Islet precursor cell (in vitro differentiated cells): ENCODE results near the gene CILP2.
A peak's percentile ranks its signal among the peaks of the same experiment; 100 is the strongest.

ENCODE experiments used
- DNase-seq: peaks from one replicate; pipeline ENCODE4 v3.0.0-alpha.2; 2018

CILP2 gene

GRCh38 chr19:19544954-19545591 lies 7.0 kb downstream of the CILP2 start:
- no peak for DNase-seq

DNA sequence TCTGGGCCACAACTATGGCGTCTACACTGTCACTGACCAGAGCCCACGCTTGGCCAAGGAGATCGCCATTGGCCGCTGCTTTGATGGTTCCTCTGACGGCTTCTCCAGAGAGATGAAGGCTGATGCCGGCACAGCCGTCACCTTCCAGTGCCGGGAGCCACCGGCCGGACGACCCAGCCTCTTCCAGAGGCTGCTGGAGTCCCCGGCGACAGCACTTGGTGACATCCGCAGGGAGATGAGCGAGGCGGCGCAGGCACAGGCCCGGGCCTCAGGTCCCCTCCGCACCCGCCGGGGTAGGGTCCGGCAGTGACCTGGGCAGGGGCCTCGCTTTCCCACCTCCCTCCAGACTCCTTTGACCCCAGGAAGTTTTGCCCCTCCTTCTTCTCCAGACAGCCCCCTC lies 7.6 kb downstream of the CILP2 start:
- no peak for DNase-seq

GRCh38 chr19:19546751-19547162 lies 8.7 kb downstream of the CILP2 start:
- no peak for DNase-seq

DNA sequence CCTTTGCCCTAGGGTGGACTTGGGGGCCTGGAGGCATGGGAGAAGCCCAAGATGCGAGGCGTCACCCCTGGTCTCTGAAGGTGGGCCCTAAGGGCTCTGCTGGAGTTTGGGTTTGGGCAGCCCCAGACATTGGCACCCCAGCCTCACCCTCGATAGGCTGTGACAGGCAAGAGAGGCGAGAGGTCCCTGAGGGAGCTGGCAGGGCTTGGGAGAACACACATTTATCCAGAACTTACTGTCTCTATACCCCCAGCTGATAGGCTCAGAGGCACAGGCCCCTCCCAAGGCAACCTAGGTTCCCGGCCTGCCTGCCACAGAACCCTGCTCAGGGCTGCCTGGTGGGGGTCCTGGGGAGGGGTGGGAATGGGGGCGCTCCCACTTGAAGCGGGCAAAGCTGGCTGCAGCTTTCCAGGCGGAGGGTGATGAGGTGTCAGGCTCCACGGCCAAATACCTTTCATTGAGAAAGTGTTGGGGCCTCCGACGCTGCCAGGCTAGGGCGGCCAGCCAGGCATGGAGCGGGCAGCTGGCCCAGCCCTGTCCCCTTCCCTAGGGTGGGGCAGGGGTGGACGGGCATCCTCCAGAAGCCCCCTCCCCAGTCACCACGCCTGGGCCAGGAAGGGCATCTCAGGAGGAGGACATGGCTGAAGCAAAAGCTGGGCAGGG lies 9.7 kb downstream of the CILP2 start:
- no peak for DNase-seq

DNA sequence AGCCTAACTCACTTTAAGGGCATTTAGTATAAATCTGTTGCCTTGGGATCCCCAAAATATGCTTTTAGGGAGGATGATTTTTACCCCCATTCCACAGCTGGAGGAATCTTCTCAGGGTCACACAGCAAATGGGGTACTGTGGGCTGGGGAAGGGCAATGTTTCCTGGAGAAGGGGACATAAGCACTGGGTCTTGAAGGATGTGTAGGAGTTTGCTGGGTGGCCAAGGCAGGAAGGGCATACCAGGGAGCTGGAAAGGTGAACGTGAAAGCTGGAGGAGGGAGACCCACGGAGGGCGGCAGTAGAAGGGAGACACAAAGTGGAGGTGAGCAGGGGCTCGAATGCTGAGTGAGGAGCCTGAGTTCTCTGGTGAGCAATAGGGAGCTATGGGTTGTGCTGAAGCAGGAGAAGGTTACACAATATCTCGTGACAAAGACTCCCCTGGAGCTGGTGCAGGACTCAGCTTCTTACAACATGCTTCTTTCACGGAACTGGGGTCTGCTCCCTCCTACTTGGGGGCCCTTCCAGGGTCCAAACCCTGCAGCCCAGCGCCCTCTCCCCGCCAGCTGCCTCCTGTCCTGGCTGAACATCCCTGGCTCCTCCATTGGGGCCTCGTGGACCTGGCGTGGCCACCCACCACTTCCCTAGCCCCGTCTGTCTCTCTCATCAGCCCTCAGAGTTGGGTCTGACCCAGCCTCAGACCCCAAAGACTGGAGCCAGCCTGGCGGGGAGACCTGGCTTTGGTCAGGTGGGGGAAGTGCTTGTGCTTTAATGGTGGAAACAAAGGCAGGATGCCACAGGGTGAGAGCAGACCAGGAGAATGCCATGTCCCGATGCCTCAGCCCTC lies 11.1 kb downstream of the CILP2 start:
- DNase-seq, result no peak

DNA sequence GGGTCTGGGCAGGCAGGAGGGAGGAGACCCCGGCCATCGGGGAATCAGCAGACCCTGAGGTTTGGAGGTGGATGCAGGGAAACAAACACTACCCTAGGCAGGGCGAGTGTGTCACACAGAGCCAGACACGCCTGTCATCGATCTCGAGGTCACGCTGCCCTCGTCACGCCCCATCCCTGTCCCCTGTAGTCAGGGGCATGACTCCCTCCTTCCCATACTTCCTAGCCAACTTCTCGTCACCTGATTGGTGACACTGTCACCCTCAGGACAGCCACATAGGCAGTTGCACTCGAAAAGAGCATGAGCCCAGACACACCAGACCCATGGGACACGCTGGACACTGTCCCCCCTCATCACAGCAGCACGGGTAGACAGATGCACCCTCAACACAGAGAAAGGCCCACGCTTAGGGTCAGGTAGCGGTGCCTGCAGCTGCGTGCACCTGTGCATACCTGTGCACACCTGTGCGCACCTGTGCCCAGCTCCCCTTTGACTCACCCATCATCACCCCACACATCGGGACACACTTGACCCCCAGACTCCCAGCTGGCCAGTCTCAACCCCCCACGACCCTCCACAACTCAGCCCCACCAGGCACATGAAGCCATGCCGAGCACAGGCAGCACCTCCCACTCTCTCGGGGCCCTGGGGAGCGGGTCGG lies 11.9 kb downstream of the CILP2 start:
- DNase-seq, result no peak

DNA sequence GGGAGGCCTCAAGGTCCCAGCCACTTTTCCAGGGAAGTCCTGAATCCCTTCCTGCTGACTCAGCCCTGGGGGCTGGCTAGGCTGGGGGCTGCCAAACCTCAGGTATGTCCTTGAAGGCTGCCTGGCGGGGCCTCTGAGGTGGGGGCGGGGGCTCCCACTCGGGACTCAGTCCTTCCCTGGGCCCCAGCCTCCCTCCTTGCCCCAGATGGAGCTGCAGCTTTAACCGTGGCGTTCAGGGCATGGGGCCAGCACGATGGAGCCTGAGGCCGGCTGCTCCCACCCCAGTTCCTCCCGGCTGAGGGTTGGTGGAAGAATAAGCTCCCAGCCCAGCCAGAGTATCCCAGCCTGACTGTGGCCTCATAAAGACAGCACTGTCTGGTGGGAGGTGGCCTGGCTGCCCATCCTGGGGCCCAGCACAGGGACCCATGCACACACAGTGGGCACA lies 12.4 kb downstream of the CILP2 start:
- peak; percentile 84 for DNase-seq

DNA sequence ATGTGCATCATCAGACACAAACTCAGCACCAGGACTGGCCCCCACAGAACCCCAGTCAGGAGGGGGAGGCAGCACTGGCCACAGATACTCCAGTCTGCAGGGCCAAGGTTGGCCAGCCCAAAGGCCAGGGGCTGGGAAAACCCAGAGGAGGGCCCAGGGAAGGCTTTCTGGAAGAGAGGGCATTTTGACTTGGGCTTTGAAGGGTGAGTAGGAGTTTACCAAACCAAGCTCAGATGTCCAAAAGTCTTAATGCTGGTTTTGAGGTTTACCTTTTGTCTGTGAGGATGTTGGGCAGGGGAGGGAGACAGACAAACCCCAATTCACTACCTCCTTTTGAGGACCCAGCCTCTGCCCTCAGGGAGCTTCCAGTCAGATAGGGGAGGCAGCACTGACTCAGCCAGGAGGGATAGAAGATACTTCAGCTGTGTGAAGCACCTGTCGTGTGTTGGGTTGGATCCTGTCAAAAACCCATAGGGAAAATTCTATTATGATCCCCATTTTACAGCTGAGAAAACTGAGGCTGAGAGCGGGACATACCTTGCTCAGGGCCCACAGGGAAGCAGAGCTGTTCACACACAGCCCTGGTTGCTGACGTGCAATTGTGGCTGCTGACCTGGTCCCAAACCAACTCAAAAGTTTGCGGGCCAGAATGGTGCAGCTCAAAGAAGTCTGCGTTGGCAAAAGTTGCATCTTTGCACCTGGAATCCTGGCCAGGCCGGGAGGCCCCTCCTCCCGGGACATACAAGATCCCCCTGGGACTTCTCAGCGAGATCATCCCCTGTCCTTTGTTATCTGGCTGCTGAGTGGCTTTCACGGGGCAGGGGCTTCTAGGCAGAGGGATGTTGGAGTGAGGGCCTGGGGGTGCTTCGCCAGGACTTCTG lies 13.1 kb downstream of the CILP2 start:
- DNase-seq, result no peak

GRCh38 chr19:19551853-19552192 lies 13.8 kb downstream of the CILP2 start:
- DNase-seq, result no peak

DNA sequence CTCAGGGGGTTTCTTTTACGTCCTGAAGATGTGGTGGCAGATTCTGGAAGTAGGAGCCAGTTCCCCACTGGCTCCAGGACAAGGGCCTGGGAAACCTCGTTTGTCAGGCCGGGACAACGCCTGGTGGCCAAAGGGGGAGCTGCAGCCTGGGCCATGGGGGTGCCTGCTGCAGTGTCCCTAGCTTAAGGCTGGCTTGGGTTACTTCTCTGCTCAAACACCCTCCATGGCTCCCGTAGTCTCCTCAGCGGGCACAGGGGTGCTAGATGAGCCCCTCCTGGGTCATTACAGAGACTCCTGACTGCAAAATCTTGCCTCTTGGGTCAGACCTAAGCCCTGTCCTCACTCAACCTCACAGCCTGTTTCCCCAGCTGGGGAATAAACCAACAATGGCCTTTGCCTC lies 14.7 kb downstream of the CILP2 start:
- DNase-seq, result peak; percentile 80

DNA sequence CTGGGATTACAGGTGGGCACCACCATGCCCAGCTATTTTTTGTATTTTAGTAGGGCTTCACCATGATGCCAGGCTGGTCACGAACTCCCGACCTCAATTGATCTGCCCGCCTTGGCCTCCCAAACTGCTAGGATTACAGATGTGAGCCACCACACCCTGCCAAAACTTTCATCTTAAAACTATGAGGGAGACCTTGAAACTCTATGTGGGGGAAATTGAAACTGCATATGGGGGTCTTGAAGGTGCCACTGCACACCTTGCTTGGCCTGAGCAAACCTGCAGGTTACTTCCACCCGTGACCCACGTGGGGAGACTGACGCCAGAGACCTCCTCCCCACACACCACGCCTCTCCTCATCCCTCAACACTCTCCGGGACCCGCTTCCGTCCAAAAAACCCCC lies 15.6 kb downstream of the CILP2 start:
- DNase-seq, result no peak

- DNase-seq, result peak; percentile 80
Measured at GRCh38 chr19:19554074-19555023, 16.3 kb downstream of the CILP2 start.

- peak; percentile 44 for DNase-seq
Measured at GRCh38 chr19:19558055-19558454, 20.0 kb downstream of the CILP2 start.

- DNase-seq, result peak; percentile 49
Measured at GRCh38 chr19:19558636-19559035, 20.6 kb downstream of the CILP2 start.

DNA sequence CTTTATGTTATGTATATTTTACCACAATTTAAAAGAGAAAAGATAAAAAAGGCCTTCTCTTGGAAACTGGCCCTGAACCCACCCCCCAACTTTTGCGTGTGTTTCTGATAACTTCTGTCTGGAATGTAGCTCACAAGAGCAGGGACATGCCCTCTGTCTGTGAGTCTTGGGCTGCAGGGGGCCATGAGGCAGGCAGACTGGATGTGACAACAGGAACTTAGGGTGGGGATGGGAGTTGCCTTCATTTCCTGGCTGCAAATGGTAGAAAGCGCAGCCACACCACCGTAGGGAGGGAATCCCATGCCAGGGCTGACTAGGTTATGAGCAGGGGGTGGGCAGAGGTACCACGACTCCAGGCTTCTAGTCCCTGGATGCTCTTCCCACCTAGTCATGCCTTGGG lies 21.9 kb downstream of the CILP2 start:
- no peak for DNase-seq

- DNase-seq, result no peak
Measured at GRCh38 chr19:19561946-19562664, 24.0 kb downstream of the CILP2 start.

DNA sequence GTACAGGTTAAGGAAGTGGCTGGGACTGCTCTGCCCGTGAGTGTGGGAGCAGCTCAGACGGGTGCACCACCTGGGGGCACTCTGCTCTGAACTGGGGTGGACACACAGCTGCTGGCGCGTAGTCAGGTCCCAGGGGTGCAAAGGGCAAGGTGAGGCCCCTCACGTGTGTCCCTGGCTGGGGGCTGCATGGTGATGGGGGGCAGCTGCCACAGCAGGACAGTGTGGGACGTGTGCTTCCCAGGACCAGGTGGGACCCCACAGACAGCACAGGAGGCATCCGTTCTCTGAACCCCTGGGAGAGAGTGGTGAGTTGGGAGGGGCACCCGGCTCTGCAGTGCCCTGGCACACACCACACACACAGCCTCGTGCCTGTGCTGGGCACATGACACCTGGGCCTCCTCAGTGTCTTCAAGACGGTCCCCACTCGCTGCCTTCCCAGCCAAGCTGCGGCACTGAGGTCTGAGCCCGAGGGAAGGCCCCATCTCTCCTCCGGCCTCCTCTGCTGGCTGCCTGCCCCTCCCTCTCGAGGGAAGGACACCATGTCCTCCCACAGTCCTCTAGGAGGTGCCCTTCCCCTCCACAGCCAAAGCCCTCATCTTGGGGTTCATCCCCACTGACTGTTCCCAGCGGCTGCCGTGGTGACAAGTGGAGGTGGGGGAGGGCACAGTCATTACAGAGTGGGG lies 24.7 kb downstream of the CILP2 start:
- DNase-seq, result peak; percentile 41

DNA sequence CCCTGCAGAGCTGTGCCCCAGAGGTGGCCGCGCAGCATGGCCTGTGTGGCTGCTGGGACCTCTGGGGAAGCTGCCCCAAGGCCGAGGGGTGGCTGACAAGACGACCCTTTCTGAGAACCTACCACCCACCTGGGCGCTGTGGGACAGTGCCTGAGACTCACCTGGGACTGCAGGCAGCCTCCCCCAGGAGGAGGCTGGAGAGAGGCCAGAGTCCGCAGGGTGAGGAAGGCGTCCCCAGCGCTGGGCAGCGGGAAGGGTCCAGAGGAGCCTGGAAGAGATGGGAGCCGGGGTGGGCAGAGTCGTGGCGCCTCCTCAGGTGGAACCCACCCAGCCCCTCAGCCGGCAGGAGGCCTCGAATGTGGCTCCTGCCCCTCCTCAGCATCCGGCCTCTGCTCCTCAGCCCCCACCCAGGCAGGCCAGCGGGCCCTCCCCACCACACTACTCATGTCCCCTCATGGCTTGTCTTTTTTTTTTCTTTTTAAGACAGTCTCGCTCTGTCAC lies 25.3 kb downstream of the CILP2 start:
- peak; percentile 52 for DNase-seq

DNA sequence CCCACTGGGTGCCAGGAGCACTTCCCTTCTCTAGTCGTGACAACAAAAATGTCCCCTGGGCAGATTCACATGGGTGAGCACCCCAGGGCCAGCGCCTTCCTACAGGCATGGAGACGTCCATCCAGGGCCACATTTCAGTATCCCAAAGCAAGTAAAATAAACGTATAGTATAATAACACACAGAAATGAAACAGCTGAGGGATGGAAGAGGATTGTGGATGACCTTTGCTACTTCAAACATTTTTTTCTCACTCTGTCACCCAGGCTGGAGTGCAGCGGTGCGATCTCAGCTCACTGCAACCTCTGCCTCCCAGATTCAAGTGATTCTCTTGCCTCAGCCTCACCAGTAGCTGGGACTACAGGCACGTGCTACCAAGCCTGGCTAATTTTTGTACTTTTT lies 28.2 kb downstream of the CILP2 start:
- no peak for DNase-seq

DNA sequence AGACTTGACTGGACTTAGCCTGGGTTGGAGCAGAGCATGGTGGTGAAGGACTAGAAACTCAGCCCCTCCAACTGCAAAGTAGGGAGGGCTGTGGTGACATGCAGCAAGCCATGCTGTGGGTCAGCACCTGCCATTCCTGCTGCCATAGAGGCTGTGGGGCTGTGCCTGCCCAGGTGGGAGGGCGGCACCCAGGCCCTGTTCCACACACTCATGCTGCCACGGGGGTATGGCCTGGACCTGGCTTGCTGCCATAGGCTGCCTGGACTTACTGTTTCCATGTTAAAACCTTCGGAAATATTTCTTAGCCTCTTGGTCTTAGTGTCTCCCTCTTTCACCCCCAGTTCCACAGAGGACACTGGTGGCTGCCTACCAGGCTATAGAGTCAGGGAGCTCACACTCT lies 29.3 kb downstream of the CILP2 start:
- DNase-seq, result no peak
